GM20000 (cell line): ENCODE measurements around the gene GBGT1.

ENCODE experiments used
- DNase-seq: peaks from one replicate; pipeline ENCODE4 v3.0.0; 2012; ENCODE audit warnings: low spot score
- CTCF ChIP-seq: IDR thresholded peaks from 2 replicates; pipeline ENCODE4 v1.5.1; 2012; ENCODE audit warnings: mild to moderate bottlenecking, control low read depth; ENCODE audit errors: extremely low read depth, missing control alignments

The GBGT1 gene

GRCh38 chr9:133112663-133113026 is 51.1 kb downstream of the GBGT1 start:
- no peak for TF ChIP-seq CTCF
- DNase-seq = peak; percentile 58

- no peak for TF ChIP-seq CTCF
- no peak for DNase-seq
Observed at GRCh38 chr9:133111808-133112662, 51.7 kb downstream of the GBGT1 start.

- TF ChIP-seq CTCF = no peak
- no peak for DNase-seq
Observed at GRCh38 chr9:133109931-133110650, 53.6 kb downstream of the GBGT1 start.

- no peak for DNase-seq
- no peak for TF ChIP-seq CTCF
Observed at GRCh38 chr9:133108794-133109641, 54.7 kb downstream of the GBGT1 start.

GRCh38 chr9:133107961-133108793 is 55.5 kb downstream of the GBGT1 start:
- no peak for TF ChIP-seq CTCF
- no peak for DNase-seq

GRCh38 chr9:133107245-133107722 is 56.4 kb downstream of the GBGT1 start:
- TF ChIP-seq CTCF = no peak
- no peak for DNase-seq
